Body of pancreas (tissue), 4 donors: ENCODE measurements around the gene PIK3R4.

Experiments used
- CTCF ChIP-seq, 7 experiments: fragments of 450-650 bp in 4 of 7; fragments of 200-600 bp in 3 of 7; sonication (generic) in 3 of 7; IDR thresholded peaks; one replicate each; pipeline ENCODE4 v1.5.1; 2016 to 2019; ENCODE audit warnings: antibody characterized with exemption in 7 of 7
- POLR2A ChIP-seq, 3 donors: fragments of 450-650 bp; IDR thresholded peaks; one replicate each; pipeline ENCODE4 v1.6.1; 2016; ENCODE audit warnings: antibody characterized with exemption in 3 of 3, mild to moderate bottlenecking in 2 of 3

- no peak for TF ChIP-seq POLR2A (IDR thresholded peaks at IDR 0.05)
- TF ChIP-seq CTCF (IDR thresholded peaks at IDR 0.05): no peak
These were observed 45.6 kb upstream of the PIK3R4 start for GRCh38 chr3:130792246-130792645.
